ENCODE results near the gene LPCAT2. TPM values are rescaled to one million over a fixed set of nuclear protein-coding genes. Genes with fewer than 3 reads are reported as not detected.
A peak's percentile ranks its signal among the peaks of the same experiment; 100 is the strongest.

LPCAT2 gene
- total and polyA plus RNA-seq, 2 of the 13 experiments (the other 11 are each of a cell fraction or from before 2014, with no cell fraction given) = 9.9 to 17.6 TPM

- peak; percentile 38; the same call in 1 of the 2 replicates for TF ChIP-seq BCL3 (CRISPR knock-in tag; IDR thresholded peaks at IDR 0.05)
- TF ChIP-seq, protein P1, sequence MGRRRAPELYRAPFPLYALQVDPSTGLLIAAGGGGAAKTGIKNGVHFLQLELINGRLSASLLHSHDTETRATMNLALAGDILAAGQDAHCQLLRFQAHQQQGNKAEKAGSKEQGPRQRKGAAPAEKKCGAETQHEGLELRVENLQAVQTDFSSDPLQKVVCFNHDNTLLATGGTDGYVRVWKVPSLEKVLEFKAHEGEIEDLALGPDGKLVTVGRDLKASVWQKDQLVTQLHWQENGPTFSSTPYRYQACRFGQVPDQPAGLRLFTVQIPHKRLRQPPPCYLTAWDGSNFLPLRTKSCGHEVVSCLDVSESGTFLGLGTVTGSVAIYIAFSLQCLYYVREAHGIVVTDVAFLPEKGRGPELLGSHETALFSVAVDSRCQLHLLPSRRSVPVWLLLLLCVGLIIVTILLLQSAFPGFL (CRISPR knock-in tag; IDR thresholded peaks at IDR 0.05) = no peak
- no peak for TF ChIP-seq NPAS2 (CRISPR knock-in tag; IDR thresholded peaks at IDR 0.05; ENCODE audit: borderline replicate concordance)
- TF ChIP-seq, protein P2, sequence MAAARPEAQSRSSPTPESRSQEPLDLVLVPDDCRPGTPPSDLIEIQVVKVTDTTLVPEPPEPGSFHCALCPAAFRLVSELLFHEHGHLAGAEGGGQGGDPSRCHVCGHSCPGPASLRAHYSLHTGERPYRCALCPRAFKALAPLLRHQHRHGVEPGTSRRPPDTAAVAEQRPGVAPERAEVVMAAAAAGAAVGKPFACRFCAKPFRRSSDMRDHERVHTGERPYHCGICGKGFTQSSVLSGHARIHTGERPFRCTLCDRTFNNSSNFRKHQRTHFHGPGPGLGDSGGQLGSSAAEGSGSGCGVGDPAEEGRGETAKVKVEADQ (CRISPR knock-in tag; IDR thresholded peaks at IDR 0.05; ENCODE audit: borderline replicate concordance) = no peak
- peak; percentile 75; the same call in 1 of the 2 replicates for TF ChIP-seq ZKSCAN1 (IDR thresholded peaks at IDR 0.05; ENCODE audit: low read length)
- no peak for TF ChIP-seq ZNF550 (CRISPR knock-in tag; IDR thresholded peaks at IDR 0.05; ENCODE audit: borderline replicate concordance)
- TF ChIP-seq ZBTB26 (CRISPR knock-in tag; IDR thresholded peaks at IDR 0.05; ENCODE audit: borderline replicate concordance) = no peak
- TF ChIP-seq ZNF20 (CRISPR knock-in tag; IDR thresholded peaks at IDR 0.05) = no peak
- no peak for TF ChIP-seq U2AF2 (IDR thresholded peaks at IDR 0.05; ENCODE audit: low read depth, low read length)
- no peak for TF ChIP-seq PLRG1 (conservative IDR thresholded peaks at IDR 0.05)
- TF ChIP-seq NFIC (IDR thresholded peaks at IDR 0.05; ENCODE audit: low read length) = no peak
- no peak for TF ChIP-seq THYN1 (CRISPR knock-in tag; IDR thresholded peaks at IDR 0.05; ENCODE audit: borderline replicate concordance, low read depth)
- no peak for TF ChIP-seq SIX4 (CRISPR knock-in tag; IDR thresholded peaks at IDR 0.05)
- no peak for TF ChIP-seq RFX3 (CRISPR knock-in tag; IDR thresholded peaks at IDR 0.05)
- TF ChIP-seq RBM22 (optimal IDR thresholded peaks at IDR 0.05; ENCODE audit: low read length) = no peak
- no peak for TF ChIP-seq CENPX (CRISPR knock-in tag; IDR thresholded peaks at IDR 0.05)
- no peak for TF ChIP-seq NFIB (CRISPR knock-in tag; IDR thresholded peaks at IDR 0.05; ENCODE audit: borderline replicate concordance)
- TF ChIP-seq HNF4A (CRISPR knock-in tag; IDR thresholded peaks at IDR 0.05) = 0 out of 2 replicates have a peak, but pooled peaks have one; percentile 12
- no peak for TF ChIP-seq EEA1 (CRISPR knock-in tag; IDR thresholded peaks at IDR 0.05; ENCODE audit: borderline replicate concordance)
- TF ChIP-seq, protein P3, sequence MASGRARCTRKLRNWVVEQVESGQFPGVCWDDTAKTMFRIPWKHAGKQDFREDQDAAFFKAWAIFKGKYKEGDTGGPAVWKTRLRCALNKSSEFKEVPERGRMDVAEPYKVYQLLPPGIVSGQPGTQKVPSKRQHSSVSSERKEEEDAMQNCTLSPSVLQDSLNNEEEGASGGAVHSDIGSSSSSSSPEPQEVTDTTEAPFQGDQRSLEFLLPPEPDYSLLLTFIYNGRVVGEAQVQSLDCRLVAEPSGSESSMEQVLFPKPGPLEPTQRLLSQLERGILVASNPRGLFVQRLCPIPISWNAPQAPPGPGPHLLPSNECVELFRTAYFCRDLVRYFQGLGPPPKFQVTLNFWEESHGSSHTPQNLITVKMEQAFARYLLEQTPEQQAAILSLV (CRISPR knock-in tag; IDR thresholded peaks at IDR 0.05; ENCODE audit: borderline replicate concordance) = no peak
- no peak for TF ChIP-seq KDM5A (IDR thresholded peaks at IDR 0.05; ENCODE audit: borderline replicate concordance, low read length)
- no peak for TF ChIP-seq ZNF296 (CRISPR knock-in tag; conservative IDR thresholded peaks at IDR 0.05)
- TF ChIP-seq ZNF615 (CRISPR knock-in tag; IDR thresholded peaks at IDR 0.05; ENCODE audit: borderline replicate concordance) = no peak
- no peak for TF ChIP-seq JUNB (CRISPR knock-in tag; IDR thresholded peaks at IDR 0.05; ENCODE audit: borderline replicate concordance)
Observed at GRCh38 chr16:55508941-55509931, at the start of gene LPCAT2 (continued).

Measured in HepG2 (cell line).